ENCODE measurements around the gene PCGF5.
"Not testable (repeated sequence)": the region's sequence is repeated elsewhere in the genome, so short reads cannot be mapped to it uniquely, and the experiment has no call there.

PCGF5 gene

DNA sequence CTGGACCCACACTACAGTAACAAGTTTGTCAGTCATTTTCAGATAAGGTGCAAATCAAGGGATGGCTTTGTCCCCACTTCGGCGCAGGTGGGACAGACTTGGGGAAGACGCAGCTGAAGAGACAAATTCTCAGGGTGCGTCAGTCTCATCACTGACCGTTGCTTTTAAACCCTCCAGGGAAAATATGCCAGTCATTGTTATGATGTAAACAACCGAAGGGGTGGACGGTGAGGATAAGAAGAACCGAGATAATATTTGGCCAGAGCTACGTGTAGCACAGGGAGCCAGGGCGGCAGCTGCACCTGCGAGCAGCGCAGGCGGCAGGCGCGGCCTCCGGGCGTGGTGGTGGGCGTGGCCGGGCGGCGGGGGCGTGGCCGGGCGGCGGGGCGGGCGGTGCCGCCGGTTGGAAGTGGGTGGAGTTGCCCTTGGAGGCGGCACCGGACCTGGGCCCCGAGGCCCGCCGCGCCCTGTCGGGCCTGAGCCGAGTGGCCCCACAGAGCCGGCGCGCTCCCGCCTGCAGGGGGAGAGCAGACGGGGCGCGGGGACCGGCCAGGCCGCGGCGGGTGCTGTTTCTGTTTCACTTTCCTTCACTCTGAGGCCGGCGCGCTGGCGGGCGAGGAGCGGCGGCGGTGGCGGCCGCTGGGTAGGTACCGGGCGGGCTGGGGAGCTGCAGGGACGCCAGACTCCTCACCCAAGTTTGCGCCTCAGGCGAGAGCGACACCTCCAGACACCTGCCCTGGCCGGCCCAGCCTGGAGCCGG lies at the start of gene PCGF5:
PCGF5 (plus strand) TSS at position 470 of the 760 bp plus-strand sequence. CDS start 2,209 bp downstream, outside the sequence.
- Mint-ChIP-seq H3K9me3 (no peaks in the 10 kb centered on the region), H3K27ac (peak within 1 kb of the TSS; percentile 85), H3K36me3 (ENCODE audit: low read depth) (peaks cover 20% of the 10 kb centered on the region), H3K4me3 (peak within 1 kb of the TSS; percentile 83), H3K27me3 (peaks cover 3% of the 10 kb centered on the region), H3K4me1 (ENCODE audit: low read depth) (peaks cover 49% of the 10 kb centered on the region)
- intact Hi-C loops (cut with micrococcal nuclease): loop anchor here (2.0 kb wide), 1 partner anchor 58 kb away; no protein-coding TSS in a partner anchor

DNA sequence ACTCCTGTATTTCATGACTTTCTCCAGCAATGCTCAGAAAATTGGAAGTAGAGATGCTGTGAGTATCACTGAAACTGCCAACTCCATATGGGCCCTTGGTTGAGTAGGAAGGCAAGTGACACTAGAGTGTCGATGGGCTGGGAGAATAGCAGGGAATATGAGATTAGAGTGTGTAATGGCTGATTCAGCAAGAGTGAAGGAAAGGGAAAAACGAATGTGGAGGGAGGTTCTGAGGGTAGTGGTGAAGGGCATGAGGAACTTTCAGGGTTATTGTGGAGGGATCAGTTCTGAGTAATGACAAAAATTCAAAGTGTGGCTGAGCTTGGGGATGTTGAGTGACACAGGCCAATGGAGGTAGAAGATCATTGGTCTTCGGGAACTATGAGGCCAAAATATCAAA lies 49.0 kb upstream of the PCGF5 start:
- no peaks in the 10 kb centered on the region for H3K36me3 Mint-ChIP-seq (ENCODE audit: low read depth)
- H3K27me3 Mint-ChIP-seq: peaks cover 3% of the 10 kb centered on the region
- intact Hi-C loops (cut with micrococcal nuclease): no loop called here
- H3K4me1 Mint-ChIP-seq (ENCODE audit: low read depth): peaks cover 5% of the 10 kb centered on the region
- H3K27ac Mint-ChIP-seq: no peak overlapping the region
- no peak overlapping the region for H3K4me3 Mint-ChIP-seq
- peaks cover 8% of the 10 kb centered on the region for H3K9me3 Mint-ChIP-seq

DNA sequence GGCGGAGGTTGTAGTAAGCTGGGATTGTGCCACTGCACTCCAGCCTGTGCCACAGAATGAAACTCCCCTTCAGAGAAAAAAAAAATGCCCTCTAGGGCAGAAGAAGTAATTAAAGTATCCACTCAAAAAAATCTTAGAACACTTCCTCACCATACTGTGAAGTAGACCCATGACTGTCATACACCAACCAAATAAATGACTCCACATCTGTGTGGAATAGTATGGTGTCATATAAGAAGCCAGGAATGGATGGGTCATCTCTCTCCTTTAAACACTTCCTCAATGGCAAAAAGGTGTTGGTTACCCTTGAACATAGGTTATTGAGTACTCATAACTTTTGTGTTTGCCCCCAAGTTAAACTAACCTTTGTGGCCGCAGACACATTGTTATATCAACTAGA lies 48.1 kb upstream of the PCGF5 start:
- Mint-ChIP-seq H3K9me3 (peaks cover 8% of the 10 kb centered on the region), H3K4me3 (no peak overlapping the region), H3K27ac (no peak overlapping the region), H3K4me1 (ENCODE audit: low read depth) (peaks cover 5% of the 10 kb centered on the region), H3K36me3 (ENCODE audit: low read depth) (no peaks in the 10 kb centered on the region), H3K27me3 (peaks cover 3% of the 10 kb centered on the region)
- intact Hi-C loops (cut with micrococcal nuclease): no loop called here

DNA sequence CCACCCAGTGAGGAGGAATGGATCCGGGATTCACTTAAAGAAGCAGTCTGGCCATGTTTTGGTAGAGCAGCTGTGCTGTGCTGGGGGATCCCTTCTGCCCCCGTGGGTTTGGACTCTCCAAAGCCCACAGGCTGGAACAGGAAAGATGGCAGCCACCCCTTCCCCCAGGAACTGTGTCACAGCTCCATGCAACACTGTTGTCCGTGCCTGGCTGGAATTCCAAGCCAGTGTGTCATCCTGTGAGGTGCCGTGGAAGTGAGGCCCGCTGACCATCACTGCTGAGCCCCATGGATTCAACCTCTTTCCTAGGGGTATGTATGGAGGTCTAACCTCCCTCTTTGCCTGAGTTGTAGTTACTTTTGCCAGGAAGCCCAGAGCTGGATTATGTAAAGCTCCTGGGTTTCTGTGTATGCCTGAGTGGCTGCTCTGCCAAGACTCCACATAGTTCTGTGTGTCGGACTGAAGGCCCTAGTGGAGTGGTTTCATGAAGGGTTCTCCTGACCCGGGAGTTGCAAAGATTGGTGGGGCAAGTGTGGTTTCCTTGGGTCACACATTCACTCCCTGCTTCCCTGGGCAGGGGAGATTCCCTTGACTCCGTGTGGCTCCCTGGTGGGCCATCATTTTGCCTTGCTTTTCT lies 35.1 kb upstream of the PCGF5 start:
- H3K27me3 Mint-ChIP-seq: no peaks in the 10 kb centered on the region
- peaks cover 2% of the 10 kb centered on the region for H3K4me1 Mint-ChIP-seq (ENCODE audit: low read depth)
- H3K9me3 Mint-ChIP-seq: no peaks in the 10 kb centered on the region
- no peak overlapping the region for H3K4me3 Mint-ChIP-seq
- H3K27ac Mint-ChIP-seq: no peak overlapping the region
- no peaks in the 10 kb centered on the region for H3K36me3 Mint-ChIP-seq (ENCODE audit: low read depth)
- intact Hi-C loops (cut with micrococcal nuclease): no loop called here

DNA sequence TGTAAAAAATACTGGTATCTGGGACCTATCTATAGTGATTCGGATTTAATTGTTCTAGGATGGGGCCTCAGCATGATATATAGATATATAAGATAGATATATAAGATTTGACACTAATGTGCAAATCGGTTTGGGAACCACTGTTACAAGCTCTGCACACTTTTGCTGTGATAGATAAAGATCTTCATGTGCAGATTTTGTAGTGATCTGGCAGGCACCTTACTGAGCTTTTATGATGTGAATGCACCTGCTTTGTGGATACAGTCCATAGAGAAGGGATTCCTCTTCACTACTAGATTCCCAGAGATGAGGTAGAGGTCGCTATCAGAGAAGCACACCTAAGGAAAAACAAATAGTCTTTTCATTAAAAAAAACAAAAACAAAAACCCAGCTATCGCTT lies 33.3 kb upstream of the PCGF5 start:
- Mint-ChIP-seq H3K4me1 (ENCODE audit: low read depth) (peaks cover 6% of the 10 kb centered on the region), H3K27me3 (no peaks in the 10 kb centered on the region), H3K36me3 (ENCODE audit: low read depth) (no peaks in the 10 kb centered on the region), H3K27ac (no peak overlapping the region), H3K4me3 (no peak overlapping the region), H3K9me3 (no peaks in the 10 kb centered on the region)
- intact Hi-C loops (cut with micrococcal nuclease): no loop called here

DNA sequence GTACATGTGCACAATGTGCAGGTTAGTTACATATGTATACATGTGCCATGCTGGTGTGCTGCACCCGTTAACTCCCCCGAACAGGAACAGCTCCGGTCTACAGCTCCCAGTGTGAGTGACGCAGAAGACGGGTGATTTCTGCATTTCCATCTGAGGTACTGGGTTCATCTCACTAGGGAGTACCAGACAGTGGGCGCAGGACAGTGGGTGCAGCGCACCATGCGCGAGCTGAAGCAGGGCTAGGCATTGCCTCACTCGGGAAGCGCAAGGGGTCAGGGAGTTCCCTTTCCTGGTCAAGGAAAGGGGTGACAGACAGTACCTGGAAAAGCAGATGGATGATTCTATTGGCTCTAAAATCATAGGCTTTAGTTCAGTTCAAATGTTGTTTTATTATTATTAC lies 32.5 kb upstream of the PCGF5 start:
- H3K4me3 Mint-ChIP-seq; H3K9me3 Mint-ChIP-seq; H3K4me1 Mint-ChIP-seq (ENCODE audit: low read depth); H3K36me3 Mint-ChIP-seq (ENCODE audit: low read depth); H3K27ac Mint-ChIP-seq; intact Hi-C loops (cut with micrococcal nuclease); H3K27me3 Mint-ChIP-seq: not testable (repeated sequence)

DNA sequence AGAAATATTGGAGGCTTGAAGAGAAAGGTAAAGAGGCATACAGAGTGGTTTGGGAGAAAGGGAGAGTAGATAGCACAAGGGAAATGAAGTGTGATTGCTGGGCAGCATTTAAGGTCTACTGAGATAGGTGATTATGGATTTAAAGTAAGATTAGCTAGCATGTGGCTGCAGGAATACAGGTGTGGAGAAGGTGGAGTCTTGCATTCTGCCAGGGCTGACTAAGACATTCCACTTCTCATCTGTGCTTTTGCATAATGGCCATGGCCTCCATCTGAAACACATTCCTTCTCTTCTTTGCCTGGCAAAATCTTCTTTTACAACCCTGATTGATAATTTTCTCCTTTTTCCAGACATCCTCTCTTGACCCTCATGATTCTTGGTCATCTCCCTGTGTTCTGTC lies 31.6 kb upstream of the PCGF5 start:
- Mint-ChIP-seq H3K4me1 (ENCODE audit: low read depth) (peaks cover 6% of the 10 kb centered on the region), H3K27ac (no peak overlapping the region), H3K36me3 (ENCODE audit: low read depth) (no peaks in the 10 kb centered on the region), H3K9me3 (no peaks in the 10 kb centered on the region), H3K4me3 (no peak overlapping the region), H3K27me3 (no peaks in the 10 kb centered on the region)
- intact Hi-C loops (cut with micrococcal nuclease): no loop called here

DNA sequence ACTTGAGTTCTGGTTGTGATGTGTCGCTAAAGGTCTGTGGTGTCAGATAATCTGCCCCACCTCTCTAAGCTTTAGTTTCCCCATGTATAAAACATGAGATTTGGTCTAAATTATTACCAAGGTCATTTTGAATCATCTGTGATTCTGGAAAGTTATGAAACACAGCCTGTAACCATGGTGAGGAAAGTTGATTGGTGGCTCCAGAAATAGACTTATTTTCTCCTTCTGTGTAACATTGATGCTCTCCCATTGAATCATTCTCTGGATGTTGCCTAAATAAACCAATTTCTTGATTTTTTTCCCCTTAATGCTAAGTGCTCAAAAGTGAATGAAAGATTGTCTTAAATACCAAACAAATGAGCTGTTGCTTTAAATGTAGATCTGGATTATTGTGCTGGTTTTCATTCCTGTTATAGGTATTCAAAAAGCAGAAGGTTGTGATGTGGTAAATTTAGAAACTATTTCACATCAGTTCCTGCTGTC lies 30.0 kb upstream of the PCGF5 start:
- H3K27ac Mint-ChIP-seq: no peak overlapping the region
- intact Hi-C loops (cut with micrococcal nuclease): no loop called here

DNA sequence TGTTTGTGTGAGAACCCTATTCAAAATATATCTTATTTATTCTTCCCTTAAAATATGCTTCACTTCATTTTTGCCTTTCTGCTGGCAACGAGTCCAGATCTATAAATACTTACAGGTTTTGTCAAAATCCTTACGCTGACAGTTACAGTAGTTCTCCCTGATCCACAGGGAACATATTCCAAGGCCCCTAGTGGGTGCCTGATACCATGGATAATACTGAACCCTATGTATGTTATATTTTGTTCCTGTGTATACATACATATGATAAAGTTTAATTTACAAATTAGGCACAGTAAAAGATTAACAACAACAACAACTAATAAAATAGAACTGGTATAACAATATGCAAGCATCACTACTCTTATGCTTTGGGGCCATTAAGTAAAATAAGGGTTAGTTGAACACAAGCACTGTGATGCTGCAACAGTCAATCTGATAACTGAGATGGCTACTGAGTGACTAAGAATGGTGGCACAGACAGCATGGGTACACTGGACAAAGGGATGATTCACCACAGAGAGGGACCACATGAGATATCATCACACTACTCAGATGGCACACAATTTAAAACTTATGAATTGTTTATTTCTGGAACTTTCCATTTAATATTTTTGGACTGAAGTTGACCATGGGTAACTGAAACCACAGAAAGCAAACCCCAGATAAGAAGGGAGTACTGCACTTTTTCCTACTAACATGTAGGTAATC lies 29.4 kb upstream of the PCGF5 start:
- Mint-ChIP-seq H3K9me3 (no peaks in the 10 kb centered on the region), H3K36me3 (ENCODE audit: low read depth) (no peaks in the 10 kb centered on the region), H3K27ac (no peak overlapping the region), H3K4me1 (ENCODE audit: low read depth) (peaks cover 11% of the 10 kb centered on the region), H3K4me3 (no peak overlapping the region), H3K27me3 (no peaks in the 10 kb centered on the region)
- intact Hi-C loops (cut with micrococcal nuclease): no loop called here

More for the DNA sequence above, 30.0 kb upstream of the PCGF5 start:
- Mint-ChIP-seq H3K9me3 (no peaks in the 10 kb centered on the region), H3K4me3 (no peak overlapping the region), H3K27me3 (no peaks in the 10 kb centered on the region), H3K36me3 (ENCODE audit: low read depth) (no peaks in the 10 kb centered on the region), H3K4me1 (ENCODE audit: low read depth) (peaks cover 11% of the 10 kb centered on the region)

DNA sequence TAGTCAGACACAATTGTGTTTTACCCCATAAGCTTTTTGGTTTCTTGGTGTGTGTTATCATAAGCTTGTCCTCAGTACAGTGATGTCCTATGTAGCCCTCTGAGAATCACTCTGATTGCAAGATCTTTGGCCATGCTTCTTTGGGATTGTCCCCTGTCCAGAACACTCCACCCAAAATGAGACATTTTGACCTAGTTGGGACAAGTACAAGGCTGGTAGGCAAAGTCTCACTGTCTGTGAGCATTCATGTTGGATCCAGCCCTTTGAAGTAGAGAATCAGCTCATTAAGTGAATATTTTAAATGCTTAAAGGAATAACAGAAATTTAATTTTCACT lies 28.9 kb upstream of the PCGF5 start:
- H3K9me3 Mint-ChIP-seq: no peaks in the 10 kb centered on the region
- H3K4me1 Mint-ChIP-seq (ENCODE audit: low read depth): peaks cover 11% of the 10 kb centered on the region
- no peaks in the 10 kb centered on the region for H3K36me3 Mint-ChIP-seq (ENCODE audit: low read depth)
- no peak overlapping the region for H3K4me3 Mint-ChIP-seq
- H3K27me3 Mint-ChIP-seq: no peaks in the 10 kb centered on the region
- no peak overlapping the region for H3K27ac Mint-ChIP-seq
- intact Hi-C loops (cut with micrococcal nuclease): no loop called here

DNA sequence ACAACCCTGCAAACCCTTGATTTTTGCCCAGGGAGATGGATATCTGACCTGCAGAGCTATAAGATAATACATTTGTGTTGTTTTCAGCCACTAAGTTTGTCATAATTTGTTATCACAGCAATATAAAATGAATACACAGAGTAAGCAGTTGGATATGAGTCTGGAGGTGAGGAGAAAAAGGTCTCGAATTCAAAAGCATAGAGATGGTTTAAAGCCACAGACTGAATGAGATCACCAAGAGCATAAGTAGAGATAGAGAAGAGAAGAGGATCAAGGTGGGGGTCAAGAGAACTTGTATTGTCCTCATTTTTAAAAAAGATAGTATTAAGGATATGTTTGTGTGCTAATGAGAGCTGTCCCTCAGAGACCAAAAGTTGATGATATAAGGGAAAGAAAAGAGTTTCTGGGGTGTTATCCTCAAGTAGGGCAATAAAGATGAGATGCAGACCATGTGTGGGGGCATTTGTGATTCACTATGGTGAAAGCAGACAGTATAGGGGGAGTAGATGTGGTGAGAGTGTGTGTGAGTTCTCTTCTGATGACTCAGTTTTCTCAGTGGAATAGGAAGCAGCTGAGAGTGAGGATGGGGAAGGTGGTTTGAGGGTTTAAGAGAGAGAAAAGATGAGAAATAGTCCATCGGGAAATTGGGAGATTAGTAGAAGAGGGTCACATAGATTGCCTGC lies 25.8 kb upstream of the PCGF5 start:
- Mint-ChIP-seq H3K27me3 (no peaks in the 10 kb centered on the region), H3K36me3 (ENCODE audit: low read depth) (no peaks in the 10 kb centered on the region), H3K9me3 (no peaks in the 10 kb centered on the region), H3K4me3 (no peak overlapping the region), H3K4me1 (ENCODE audit: low read depth) (peaks cover 26% of the 10 kb centered on the region), H3K27ac (no peak overlapping the region)
- intact Hi-C loops (cut with micrococcal nuclease): no loop called here

DNA sequence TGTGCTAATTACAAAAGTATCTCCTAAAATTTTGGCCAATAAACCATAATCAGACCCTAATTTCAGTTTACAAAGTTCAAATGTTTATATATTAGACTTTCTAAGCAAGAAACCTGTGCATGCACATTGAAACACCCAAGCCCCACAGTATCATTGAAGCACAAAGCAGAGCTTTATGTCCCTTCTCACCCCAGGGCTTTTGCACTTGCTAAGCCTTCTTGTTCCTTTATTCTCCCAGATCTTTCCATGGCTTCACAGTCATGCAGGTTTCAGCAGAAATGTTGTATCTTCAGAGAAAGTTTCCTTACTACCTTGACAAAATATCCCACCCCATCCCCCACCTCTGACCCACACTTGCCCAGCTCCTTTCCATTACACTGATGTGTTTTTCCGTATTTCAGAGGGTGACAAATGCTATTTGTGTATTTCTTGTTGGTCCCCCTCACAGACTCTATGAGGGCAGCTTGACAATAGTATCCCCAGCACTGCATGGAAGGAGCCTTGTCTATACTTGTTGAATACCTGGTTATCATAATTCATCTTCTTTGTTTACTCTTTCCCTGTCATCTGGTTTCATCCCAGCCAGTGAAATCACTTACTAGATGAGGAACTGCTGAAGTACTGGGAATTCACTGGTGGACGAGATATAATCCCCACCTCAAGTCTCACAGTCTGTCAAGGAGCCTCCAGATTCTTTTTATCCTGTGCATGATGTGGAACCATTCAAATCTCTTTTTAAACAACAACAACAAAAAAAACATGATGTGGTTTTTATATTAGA lies 24.0 kb upstream of the PCGF5 start:
- H3K4me1 Mint-ChIP-seq (ENCODE audit: low read depth): peaks cover 38% of the 10 kb centered on the region
- H3K9me3 Mint-ChIP-seq: no peaks in the 10 kb centered on the region
- H3K27me3 Mint-ChIP-seq: no peaks in the 10 kb centered on the region
- no peak overlapping the region for H3K27ac Mint-ChIP-seq
- H3K36me3 Mint-ChIP-seq (ENCODE audit: low read depth): no peaks in the 10 kb centered on the region
- intact Hi-C loops (cut with micrococcal nuclease): no loop called here
- H3K4me3 Mint-ChIP-seq: no peak overlapping the region

DNA sequence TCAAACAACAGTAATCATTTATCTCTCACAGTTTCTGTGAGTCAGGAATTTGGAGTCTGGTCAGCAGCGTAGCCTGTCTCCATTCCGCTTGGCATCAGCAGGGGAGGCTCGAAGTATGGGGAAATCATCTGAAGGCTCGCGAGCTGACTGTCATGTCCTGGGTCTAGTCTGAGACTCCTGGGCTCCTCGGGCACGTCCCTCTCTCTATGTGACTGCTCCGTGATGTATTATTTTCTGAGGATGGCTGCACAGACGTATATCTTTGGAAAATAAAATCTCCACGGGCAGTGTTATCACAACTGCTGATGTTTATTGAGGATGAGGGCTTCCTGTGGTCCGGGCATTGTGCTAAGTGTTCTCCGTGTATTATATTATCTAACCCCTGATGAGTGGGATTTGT lies 23.3 kb upstream of the PCGF5 start:
- Mint-ChIP-seq H3K36me3 (ENCODE audit: low read depth) (no peaks in the 10 kb centered on the region), H3K27me3 (no peaks in the 10 kb centered on the region), H3K4me1 (ENCODE audit: low read depth) (peaks cover 39% of the 10 kb centered on the region), H3K27ac (no peak overlapping the region), H3K4me3 (no peak overlapping the region), H3K9me3 (no peaks in the 10 kb centered on the region)
- intact Hi-C loops (cut with micrococcal nuclease): no loop called here
